ENCODE data around the gene ATXN7L1.

- TF ChIP-seq ZBTB42 (CRISPR knock-in tag; IDR thresholded peaks at IDR 0.05) (no peak), MAX (IDR thresholded peaks at IDR 0.05) (no peak), CHD2 (IDR thresholded peaks at IDR 0.05; ENCODE audit: low read depth, low read length) (no peak), USF2 (IDR thresholded peaks at IDR 0.05; ENCODE audit: low read depth, low read length) (no peak), USF2 (CRISPR knock-in tag; IDR thresholded peaks at IDR 0.05; ENCODE audit: borderline replicate concordance) (no peak), HNRNPK (IDR thresholded peaks at IDR 0.05; ENCODE audit: low read depth, low read length, poor library complexity, severe bottlenecking) (no peak), GABPB1 (CRISPR knock-in tag; IDR thresholded peaks at IDR 0.05) (no peak), CTCF (CRISPR knock-in tag; IDR thresholded peaks at IDR 0.05) (no peak)
Observed at GRCh38 chr7:105775580-105775979, 100.8 kb downstream of the ATXN7L1 start.
